Muscle layer of colon (tissue), 2 donors: ENCODE results near the gene PPP1R3E.
A peak's percentile ranks its signal among the peaks of the same experiment; 100 is the strongest.

Experiments used
- H3K27ac ChIP-seq: one replicate; pipeline ENCODE4 v1.7.0; 2013; ENCODE audit warnings: low read depth, mild to moderate bottlenecking, low read length, moderate library complexity
- H3K27me3 ChIP-seq, 2 donors: one replicate each; pipeline ENCODE4 v1.7.0; 2013; ENCODE audit warnings: low read length in 2 of 2, mild to moderate bottlenecking in 2 of 2; ENCODE audit not compliant: insufficient read depth in 2 of 2, control insufficient read depth in 1 of 2
- H3K36me3 ChIP-seq: one replicate; pipeline ENCODE4 v1.7.0; 2013; ENCODE audit warnings: mild to moderate bottlenecking, low read length; ENCODE audit not compliant: insufficient read depth
- H3K4me1 ChIP-seq: one replicate; pipeline ENCODE4 v1.7.0; 2013; ENCODE audit warnings: mild to moderate bottlenecking, low read length; ENCODE audit not compliant: insufficient read depth
- H3K4me3 ChIP-seq, 2 donors: one replicate each; pipeline ENCODE4 v1.7.0; 2013; ENCODE audit warnings: low read length in 2 of 2, low read depth in 1 of 2, mild to moderate bottlenecking in 1 of 2, moderate library complexity in 1 of 2
- H3K9ac ChIP-seq: one replicate; pipeline ENCODE4 v1.7.0; 2013; ENCODE audit warnings: low read length
- H3K9me3 ChIP-seq: one replicate; pipeline ENCODE4 v1.7.0; 2013; ENCODE audit warnings: mild to moderate bottlenecking, low read length
- donor health status: abdominal sarcoma.
- donor health status: Adenocarcinoma of cecum.

Gene PPP1R3E

GRCh38 chr14:23302290-23303225, at the start of gene PPP1R3E:
Gene PPP1R3E, minus strand, starts transcription at chr14:23302859. Its CDS starts 283 bp downstream, at chr14:23302576.
- no peaks in the 10 kb centered on the region for H3K9me3 ChIP-seq
- H3K9ac ChIP-seq = peak within 1 kb of the TSS; percentile 64
- H3K4me1 ChIP-seq = peaks cover 27% of the 10 kb centered on the region
- no peaks in the 10 kb centered on the region for H3K27me3 ChIP-seq
- peaks cover 4% of the 10 kb centered on the region for H3K36me3 ChIP-seq
- peak within 1 kb of the TSS; percentile 91 for H3K27ac ChIP-seq
- peak within 1 kb of the TSS; percentile 70 to 82 for H3K4me3 ChIP-seq

- Histone ChIP-seq H3K4me1 (peaks cover 12% of the 10 kb centered on the region), H3K27me3 (no peaks in the 10 kb centered on the region), H3K9me3 (no peaks in the 10 kb centered on the region), H3K4me3 (peak overlapping the region; percentile 65 to 76), H3K27ac (peak overlapping the region; percentile 75), H3K36me3 (peaks cover 6% of the 10 kb centered on the region), H3K9ac (no peak overlapping the region)
Measured at GRCh38 chr14:23351681-23352505, 49.2 kb upstream of the PPP1R3E start.

GRCh38 chr14:23349156-23349845, 46.6 kb upstream of the PPP1R3E start:
- Histone ChIP-seq H3K9ac (no peak overlapping the region), H3K27ac (no peak overlapping the region), H3K9me3 (no peaks in the 10 kb centered on the region), H3K4me1 (peaks cover 12% of the 10 kb centered on the region), H3K4me3 (no peak overlapping the region), H3K36me3 (no peaks in the 10 kb centered on the region), H3K27me3 (no peaks in the 10 kb centered on the region)

- Histone ChIP-seq H3K9ac (no peak overlapping the region), H3K4me1 (peaks cover 10% of the 10 kb centered on the region), H3K4me3 (no peak overlapping the region), H3K9me3 (no peaks in the 10 kb centered on the region), H3K36me3 (no peaks in the 10 kb centered on the region), H3K27ac (no peak overlapping the region), H3K27me3 (no peaks in the 10 kb centered on the region)
Measured at GRCh38 chr14:23348297-23348655, 45.6 kb upstream of the PPP1R3E start.

GRCh38 chr14:23347406-23348296, 45.0 kb upstream of the PPP1R3E start:
- no peak overlapping the region for H3K27ac ChIP-seq
- H3K9ac ChIP-seq = no peak overlapping the region
- no peaks in the 10 kb centered on the region for H3K27me3 ChIP-seq
- no peaks in the 10 kb centered on the region for H3K36me3 ChIP-seq
- H3K4me1 ChIP-seq = peaks cover 6% of the 10 kb centered on the region
- no peak overlapping the region for H3K4me3 ChIP-seq
- no peaks in the 10 kb centered on the region for H3K9me3 ChIP-seq

GRCh38 chr14:23346693-23347405, 44.2 kb upstream of the PPP1R3E start:
- peaks cover 5% of the 10 kb centered on the region for H3K4me1 ChIP-seq
- H3K27me3 ChIP-seq = no peaks in the 10 kb centered on the region
- no peak overlapping the region for H3K4me3 ChIP-seq
- H3K9ac ChIP-seq = no peak overlapping the region
- no peak overlapping the region for H3K27ac ChIP-seq
- no peaks in the 10 kb centered on the region for H3K36me3 ChIP-seq
- no peaks in the 10 kb centered on the region for H3K9me3 ChIP-seq

GRCh38 chr14:23345987-23346692, 43.5 kb upstream of the PPP1R3E start:
- Histone ChIP-seq H3K27ac (no peak overlapping the region), H3K9me3 (no peaks in the 10 kb centered on the region), H3K9ac (no peak overlapping the region), H3K4me1 (no peaks in the 10 kb centered on the region), H3K36me3 (no peaks in the 10 kb centered on the region), H3K4me3 (no peak overlapping the region), H3K27me3 (no peaks in the 10 kb centered on the region)

- Histone ChIP-seq H3K4me1 (no peaks in the 10 kb centered on the region), H3K27ac (no peak overlapping the region), H3K9me3 (no peaks in the 10 kb centered on the region), H3K4me3 (no peak overlapping the region), H3K9ac (no peak overlapping the region), H3K27me3 (no peaks in the 10 kb centered on the region), H3K36me3 (no peaks in the 10 kb centered on the region)
Measured at GRCh38 chr14:23344481-23344880, 41.8 kb upstream of the PPP1R3E start.

GRCh38 chr14:23339506-23340268, 37.0 kb upstream of the PPP1R3E start:
- H3K9ac ChIP-seq = no peak overlapping the region
- H3K4me3 ChIP-seq = no peak overlapping the region
- H3K36me3 ChIP-seq = no peaks in the 10 kb centered on the region
- no peaks in the 10 kb centered on the region for H3K27me3 ChIP-seq
- H3K27ac ChIP-seq = no peak overlapping the region
- no peaks in the 10 kb centered on the region for H3K9me3 ChIP-seq
- H3K4me1 ChIP-seq = no peaks in the 10 kb centered on the region
